K562 (cell line): ENCODE data around the gene HADHB. TPM values are rescaled to one million over a fixed set of nuclear protein-coding genes. Genes with fewer than 3 reads are reported as not detected.

Experiments used
- ATAC-seq: fragments of 200-7000 bp; cut with Tn5 transposase; 3 replicates; pipeline ENCODE4 v1.9.1; 2020; ENCODE audit warnings: moderate library complexity
- BruUV-seq: library from RNA; stranded (reverse); fragments of 400-500 nt; replicated peaks from 2 replicates; lab custom pipeline; 2021; lab: Mats Ljungman, UMichigan
- CTCF ChIA-PET: fragments of 300-600 bp; formaldehyde crosslinking; extraction: SDS; loops from one replicate; lab custom pipeline; 2021; ENCODE audit warnings: low intra/inter-chr PET ratio; lab: Yijun Ruan, JAX
- POLR2A ChIA-PET: fragments of 300-600, 350-650 bp; sonication (Branson Sonifier 250); formaldehyde crosslinking; extraction: SDS; loops from one replicate; lab custom pipeline; 2021; ENCODE audit warnings: antibody characterized with exemption, inconsistent platforms; lab: Yijun Ruan, JAX
- DNase-seq, 4 experiments: peaks; one replicate each; pipeline versions ENCODE4 v3.0.0 to v3.0.0-alpha.2; 2011 to 2018; ENCODE audit warnings: low spot score in 3 of 4, mixed read lengths in 3 of 4; ENCODE audit errors: extremely low read depth in 1 of 4
- FAIRE-seq: peaks from 2 replicates; lab custom pipeline; 2011; peaks lifted over from hg19 to GRCh38; lab: Jason Lieb, UNC
- H2AFZ ChIP-seq: 2 replicates; pipeline ENCODE4 v1.6.0; 2011; ENCODE audit warnings: low read depth, low read length, control low read depth, inconsistent platforms
- H3K27ac ChIP-seq: fragments of 200-600 bp; 3 replicates; pipeline ENCODE4 v1.8.0; 2011; ENCODE audit warnings: low read depth, mild to moderate bottlenecking, control low read depth, inconsistent platforms, low read length, moderate library complexity, mixed read lengths; ENCODE audit errors: extremely low read depth
- H3K27me3 ChIP-seq, 2 experiments: fragments of 300-600 bp in 1 of 2; 2 replicates in 1 of 2; 3 replicates in 1 of 2; pipeline versions ENCODE4 v1.6.0 to v1.8.0; 2011; ENCODE audit warnings: inconsistent platforms in 2 of 2, low read length in 2 of 2, mild to moderate bottlenecking in 1 of 2, mixed read lengths in 1 of 2, moderate library complexity in 1 of 2; ENCODE audit not compliant: control insufficient read depth in 2 of 2, insufficient read depth in 2 of 2
- H3K36me3 ChIP-seq: fragments of 300-600 bp; 3 replicates; pipeline ENCODE4 v1.8.0; 2011; ENCODE audit warnings: mild to moderate bottlenecking, low read length, inconsistent platforms; ENCODE audit not compliant: control insufficient read depth, insufficient read depth
- H3K4me1 ChIP-seq, 2 experiments: fragments of 200-600 bp in 1 of 2; replicated peaks in 1 of 2; 2 replicates in 1 of 2; 3 replicates in 1 of 2; pipeline versions ENCODE4 v1.5.1 to v1.8.0; 2011; ENCODE audit warnings: inconsistent platforms in 2 of 2, low read length in 2 of 2, mild to moderate bottlenecking in 1 of 2, mixed read lengths in 1 of 2, moderate library complexity in 1 of 2; ENCODE audit not compliant: control insufficient read depth in 2 of 2, insufficient read depth in 2 of 2
- H3K4me2 ChIP-seq: 2 replicates; pipeline ENCODE4 v1.6.1; 2011; ENCODE audit warnings: low read length, control low read depth, inconsistent platforms, mixed read lengths; ENCODE audit not compliant: insufficient read depth
- H3K4me3 ChIP-seq: fragments of 200-600 bp; sonication (generic), shearing (Covaris generic); 2 replicates; pipeline ENCODE4 v1.5.1; 2016; ENCODE audit warnings: control low read depth, inconsistent platforms
- H3K79me2 ChIP-seq: fragments of 200-600 bp; 3 replicates; pipeline ENCODE4 v1.8.0; 2011; ENCODE audit warnings: low read length, inconsistent platforms; ENCODE audit not compliant: control insufficient read depth, insufficient read depth
- H3K9ac ChIP-seq, 2 experiments: 2 replicates each; pipeline versions ENCODE4 v1.6.0 to v1.6.1; 2011; ENCODE audit warnings: low read depth in 2 of 2, low read length in 2 of 2, control low read depth in 1 of 2, inconsistent platforms in 1 of 2, mild to moderate bottlenecking in 1 of 2, mixed read lengths in 1 of 2; ENCODE audit not compliant: insufficient read depth in 1 of 2
- H3K9me1 ChIP-seq: one replicate; pipeline ENCODE4 v1.6.0; 2011; ENCODE audit warnings: inconsistent platforms, mild to moderate bottlenecking, low read length, moderate library complexity; ENCODE audit not compliant: control insufficient read depth, insufficient read depth
- H3K9me3 ChIP-seq: replicated peaks from 2 replicates; pipeline ENCODE4 v1.5.1; 2011; ENCODE audit warnings: low read depth, low read length, inconsistent platforms; ENCODE audit not compliant: control insufficient read depth, insufficient read depth
- H4K20me1 ChIP-seq: replicated peaks from 2 replicates; pipeline ENCODE4 v1.6.1; 2011; ENCODE audit warnings: low read length, inconsistent platforms, mixed read lengths; ENCODE audit not compliant: control insufficient read depth, insufficient read depth
- ARID4B ChIP-seq: sonication (generic); formaldehyde crosslinking; IDR thresholded peaks from 2 replicates; pipeline ENCODE4 v1.8.0; 2022; ENCODE audit warnings: mild to moderate bottlenecking, missing genetic modification reagents
- BRD9 ChIP-seq: fragments of 450-650 bp; IDR thresholded peaks from 2 replicates; pipeline ENCODE4 v1.6.1; 2018; ENCODE audit warnings: low read depth; ENCODE audit not compliant: partially characterized antibody
- FIP1L1 ChIP-seq: fragments of 200-400 bp; formaldehyde crosslinking; IDR thresholded peaks from 2 replicates; pipeline ENCODE4 v1.6.1; 2018; ENCODE audit warnings: mild to moderate bottlenecking, low read depth, low read length; ENCODE audit not compliant: poor library complexity, severe bottlenecking
- FOXP4 ChIP-seq: sonication (generic); formaldehyde crosslinking; IDR thresholded peaks from 2 replicates; pipeline ENCODE4 v1.8.0; 2022; ENCODE audit warnings: mild to moderate bottlenecking, missing genetic modification reagents, borderline replicate concordance
- HNRNPUL1 ChIP-seq: fragments of 200-400 bp; formaldehyde crosslinking; IDR thresholded peaks from 2 replicates; pipeline ENCODE4 v1.6.1; 2017; ENCODE audit warnings: low read length
- HSF4 ChIP-seq: fragments of 250-450 bp; sonication (Bioruptor Pico); IDR thresholded peaks from 2 replicates; pipeline ENCODE4 v2.1.2; 2022; ENCODE audit warnings: mild to moderate bottlenecking, moderate library complexity, borderline replicate concordance
- MYBL2 ChIP-seq, 2 experiments: fragments of 450-650 bp in 1 of 2; sonication (generic) in 1 of 2; formaldehyde crosslinking in 1 of 2; IDR thresholded peaks; 2 replicates each; pipeline versions ENCODE4 v1.6.1 to v1.8.1; 2017 to 2022; ENCODE audit warnings: borderline replicate concordance in 1 of 2, inconsistent platforms in 1 of 2, low read depth in 1 of 2, mild to moderate bottlenecking in 1 of 2, missing genetic modification reagents in 1 of 2, moderate library complexity in 1 of 2
- TGIF2 ChIP-seq: sonication (generic); formaldehyde crosslinking; IDR thresholded peaks from 2 replicates; pipeline ENCODE4 v1.8.1; 2022; ENCODE audit warnings: mild to moderate bottlenecking, missing genetic modification reagents, moderate library complexity
- USF2 ChIP-seq: sonication (generic); formaldehyde crosslinking; IDR thresholded peaks from 2 replicates; pipeline ENCODE4 v1.5.0; 2020; ENCODE audit warnings: missing genetic modification reagents
- ZNF551 ChIP-seq: fragments of 250-450 bp; sonication (Bioruptor Pico); IDR thresholded peaks from 2 replicates; pipeline ENCODE4 v1.5.0; 2021; ENCODE audit warnings: mild to moderate bottlenecking, moderate library complexity
- WGBS: fragments of 100-300 bp; shearing (Covaris generic); methylation state at CpG from one replicate; pipeline ENCODE4 v1.1.6; 2016; ENCODE audit warnings: low coverage, mixed read lengths; ENCODE audit not compliant: insufficient coverage; ENCODE audit errors: missing lambda C conversion rate; 5-methylcytosine and 5-hydroxymethylcytosine counted together
- in situ Hi-C: fragments of 300-500 bp; cut with MboI; formaldehyde crosslinking; loops from 4 replicates; pipeline ENCODE4 v1.15.0; 2018; ENCODE audit warnings: inconsistent platforms, mixed read lengths
- intact Hi-C: fragments of 100-400 bp; cut with micrococcal nuclease; formaldehyde crosslinking; loops from 2 replicates; pipeline ENCODE4 v1.14.2; 2022
- polyA plus RNA-seq, 8 experiments: library from polyadenylated mRNA; depleted of rRNA in 4 of 8; stranded (reverse) in 5 of 8; unstranded in 3 of 8; fragments of >200 nt; fragmentation: Nextera tagmentation in 2 of 8; fragmentation: Illumina TruSeq in 1 of 8; extraction: Ambion mirVana in 2 of 8; extraction: Trizol in 1 of 8; gene quantifications; 2 replicates each; pipeline versions ENCODE4 v1.2.1 to v1.2.3, GENCODE V29; 2011 to 2014; ENCODE audit warnings: inconsistent platforms in 1 of 8, missing spikeins in 1 of 8
- total RNA-seq, 7 experiments: library from RNA; depleted of rRNA in 6 of 7; stranded (reverse); fragments of >200 nt in 6 of 7; fragmentation: Illumina TruSeq in 2 of 7; extraction: Trizol in 2 of 7; gene quantifications; 2 replicates each; pipeline versions ENCODE4 v1.2.1 to v1.2.3, GENCODE V29; 2011 to 2021; ENCODE audit warnings: low replicate concordance in 1 of 7

Gene HADHB
- total and polyA plus RNA-seq, 9 of the 15 experiments (the other 6 are each of a cell fraction or from before 2014, with no cell fraction given) = 67.3 to 199 (median 100) TPM

DNA sequence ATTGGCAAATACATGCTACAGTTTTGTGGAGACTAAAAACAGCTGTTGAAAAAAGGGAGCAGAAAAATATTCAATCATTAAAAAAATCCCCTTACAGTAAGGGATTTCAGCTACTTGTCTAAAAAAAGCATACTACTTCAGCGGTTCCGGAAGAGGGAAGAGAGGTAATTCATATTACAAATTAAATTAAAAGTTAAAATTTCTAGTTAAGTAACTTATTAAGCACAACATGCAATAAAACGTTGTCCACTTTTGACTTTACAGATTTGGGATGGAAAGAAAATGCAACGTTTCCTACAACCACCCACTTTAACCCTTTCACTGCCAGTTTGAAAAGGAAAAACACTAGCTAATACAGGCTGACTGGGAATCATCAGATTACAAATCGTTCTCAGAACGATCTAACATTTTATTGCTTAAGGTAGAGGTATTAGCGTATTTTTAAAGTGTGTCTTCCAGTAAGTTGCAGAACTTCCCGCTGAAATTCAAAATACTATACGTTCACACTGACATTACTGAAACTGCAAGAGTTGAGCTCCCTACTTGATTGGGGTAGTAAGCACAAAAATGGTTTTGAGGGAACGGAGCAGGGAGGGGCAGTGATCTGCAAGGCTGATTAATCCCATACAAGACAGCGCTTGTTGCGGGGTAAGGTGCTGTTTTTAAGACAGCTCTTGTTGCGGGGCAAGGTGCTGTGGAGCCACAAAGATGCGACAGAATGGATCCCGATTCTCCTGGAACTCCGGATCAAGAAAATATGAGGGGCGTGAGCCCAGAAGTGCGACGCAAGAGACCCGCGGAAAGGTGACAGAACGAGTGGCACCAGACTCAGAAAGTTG lies 1.1 kb upstream of the HADHB start (continued):
- TF ChIP-seq ARID4B = no peak

DNA sequence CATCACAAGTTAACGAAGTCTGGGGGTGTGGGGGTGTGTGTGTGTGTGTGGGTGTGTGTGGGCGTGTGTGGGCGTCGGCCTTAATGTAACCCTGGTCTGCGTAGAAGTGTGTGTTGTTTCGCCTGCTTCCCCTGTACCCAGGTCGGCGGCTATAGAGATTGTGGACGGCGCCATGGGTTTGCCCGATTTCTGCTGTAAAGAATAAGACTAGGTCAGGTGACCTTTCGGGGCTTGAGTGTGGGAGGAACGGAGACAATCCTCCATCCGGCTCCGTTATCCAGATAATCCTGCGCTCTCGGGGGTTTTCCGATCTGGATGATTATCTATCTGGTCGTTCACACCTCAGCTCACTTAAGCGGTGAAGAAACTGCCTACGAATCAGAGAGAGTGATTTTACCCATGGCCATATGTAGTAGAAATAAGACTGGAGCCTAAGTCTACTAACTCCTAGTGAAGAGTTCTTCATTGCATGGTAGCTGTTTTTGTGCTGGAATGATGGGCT lies 543 bp downstream of the HADHB start:
- WGBS = under 1% methylated on average over 21 of the region's 21 CpGs
- in situ Hi-C loops (no loop called here), intact Hi-C loops (no loop called here)
- peak overlapping the region; percentile 84 to 99 for H3K9ac ChIP-seq
- peak overlapping the region; percentile 95 for H3K27ac ChIP-seq
- DNase-seq = peak; percentile 15 to 61 (median 30)
- ChIA-PET CTCF (interaction anchor here (0.7 kb wide), 1 partner anchor 224 kb away, joined by 3 read pairs; no protein-coding TSS in a partner anchor), POLR2A (interaction anchor here (0.6 to 6.0 kb wide), 16 partner anchors 8 to 306 kb away, joined by 3 to 74 read pairs (median 3); no protein-coding TSS in a partner anchor)
- peaks cover 5% of the 10 kb centered on the region; the same call in 2 of the 3 replicates for H3K36me3 ChIP-seq
- FAIRE-seq = peak; percentile 23
- peaks cover 8 to 15% of the 10 kb centered on the region in 2 experiments; a peak in 3 of 5 replicates for H3K4me1 ChIP-seq
- H3K9me1 ChIP-seq = no peaks in the 10 kb centered on the region
- no peaks in the 10 kb centered on the region for H3K27me3 ChIP-seq
- TSS peak; percentile 62 for BruUV-seq
- peak overlapping the region; percentile 82 for H3K4me3 ChIP-seq
- H3K4me2 ChIP-seq = peak overlapping the region; percentile 87
- peak; percentile 39 for ATAC-seq
- H3K9me3 ChIP-seq = no peaks in the 10 kb centered on the region
- peak overlapping the region; percentile 90 for H2AFZ ChIP-seq
- H4K20me1 ChIP-seq = no peaks in the 10 kb centered on the region
- H3K79me2 ChIP-seq = peaks cover 100% of the 10 kb centered on the region
- TF ChIP-seq FIP1L1 (no peak), FOXP4 (CRISPR knock-in tag) (no peak), TGIF2 (CRISPR knock-in tag) (no peak), HNRNPUL1 (peak; percentile 98), HSF4 (CRISPR knock-in tag) (no peak), ZNF551 (CRISPR knock-in tag) (no peak), MYBL2 (IDR thresholded peaks at IDR 0.05; ENCODE audit: low read depth) (no peak), MYBL2 (CRISPR knock-in tag; IDR thresholded peaks at IDR 0.05; ENCODE audit: borderline replicate concordance) (no peak), USF2 (CRISPR knock-in tag) (peak; percentile 59), BRD9 (peak; percentile 62)
